Uterus (tissue), 2 donors: ENCODE data around the gene PPEF1.

ENCODE experiments used
- POLR2A ChIP-seq, 2 donors: fragments of 450-650 bp; IDR thresholded peaks; one replicate each; pipeline ENCODE4 v1.6.1; 2016; ENCODE audit warnings: antibody characterized with exemption in 2 of 2, mild to moderate bottlenecking in 1 of 2, moderate library complexity in 1 of 2
- TF ChIP-seq, protein P1 (sequence below), 4 experiments: fragments of 200-600 bp in 2 of 4; fragments of 450-650 bp in 2 of 4; sonication (generic) in 2 of 4; IDR thresholded peaks; one replicate each; pipeline ENCODE4 v1.5.1; 2016 to 2019; ENCODE audit warnings: antibody characterized with exemption in 4 of 4, mild to moderate bottlenecking in 2 of 4, moderate library complexity in 1 of 4

DNA sequence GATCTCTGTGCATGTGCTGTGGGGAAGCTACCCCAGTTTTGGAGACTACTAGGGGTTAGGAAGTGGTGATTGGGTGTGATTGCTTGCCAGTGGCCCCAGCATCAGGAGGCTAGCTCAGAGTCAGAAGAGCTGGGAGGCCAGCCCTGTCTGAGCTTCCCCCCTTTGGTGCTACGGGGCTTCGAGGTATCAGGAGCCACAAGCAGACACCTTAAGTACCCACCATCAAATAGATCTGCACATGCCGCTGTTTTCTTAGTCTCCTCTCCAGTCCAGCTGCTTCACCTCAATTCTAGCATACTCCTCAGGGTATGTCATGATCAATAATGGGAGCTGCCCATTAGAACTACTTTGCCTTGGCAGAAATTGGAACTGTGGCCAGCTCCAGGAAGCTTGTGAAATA, 10.8 kb upstream of the PPEF1 start:
- TF ChIP-seq, protein P1, sequence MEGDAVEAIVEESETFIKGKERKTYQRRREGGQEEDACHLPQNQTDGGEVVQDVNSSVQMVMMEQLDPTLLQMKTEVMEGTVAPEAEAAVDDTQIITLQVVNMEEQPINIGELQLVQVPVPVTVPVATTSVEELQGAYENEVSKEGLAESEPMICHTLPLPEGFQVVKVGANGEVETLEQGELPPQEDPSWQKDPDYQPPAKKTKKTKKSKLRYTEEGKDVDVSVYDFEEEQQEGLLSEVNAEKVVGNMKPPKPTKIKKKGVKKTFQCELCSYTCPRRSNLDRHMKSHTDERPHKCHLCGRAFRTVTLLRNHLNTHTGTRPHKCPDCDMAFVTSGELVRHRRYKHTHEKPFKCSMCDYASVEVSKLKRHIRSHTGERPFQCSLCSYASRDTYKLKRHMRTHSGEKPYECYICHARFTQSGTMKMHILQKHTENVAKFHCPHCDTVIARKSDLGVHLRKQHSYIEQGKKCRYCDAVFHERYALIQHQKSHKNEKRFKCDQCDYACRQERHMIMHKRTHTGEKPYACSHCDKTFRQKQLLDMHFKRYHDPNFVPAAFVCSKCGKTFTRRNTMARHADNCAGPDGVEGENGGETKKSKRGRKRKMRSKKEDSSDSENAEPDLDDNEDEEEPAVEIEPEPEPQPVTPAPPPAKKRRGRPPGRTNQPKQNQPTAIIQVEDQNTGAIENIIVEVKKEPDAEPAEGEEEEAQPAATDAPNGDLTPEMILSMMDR (IDR thresholded peaks at IDR 0.05): no peak
- no peak for TF ChIP-seq POLR2A (IDR thresholded peaks at IDR 0.05)
